WTC11 (cell line): ENCODE data around the gene DPCD. TPM values are rescaled to one million over a fixed set of nuclear protein-coding genes. Genes with fewer than 3 reads are reported as not detected.
"Not testable (repeated sequence)": the region's sequence is repeated elsewhere in the genome, so short reads cannot be mapped to it uniquely, and the experiment has no call there.

ENCODE experiments used
- ATAC-seq: fragments of 200-7000 bp; cut with Tn5 transposase; 2 replicates; pipeline ENCODE4 v1.10.0; 2021; ENCODE audit warnings: mild to moderate bottlenecking, moderate library complexity
- CTCF ChIA-PET: fragments of 300-600 bp; sonication (Branson Sonifier 250); formaldehyde crosslinking; loops from one replicate; lab custom pipeline; 2021; ENCODE audit warnings: antibody characterized with exemption; lab: Charles Lee
- POLR2A ChIA-PET: fragments of 350-600 bp; sonication (Branson Sonifier 250); formaldehyde crosslinking; loops from one replicate; lab custom pipeline; 2021; ENCODE audit warnings: antibody characterized with exemption; lab: Charles Lee
- DNase-seq: peaks from one replicate; pipeline ENCODE4 v3.0.0; 2021; ENCODE audit warnings: low spot score
- H3K27ac Mint-ChIP-seq: 2 replicates; pipeline ENCODE4 v1.8.0; 2021; ENCODE audit warnings: mixed read lengths
- H3K27me3 Mint-ChIP-seq: 2 replicates; pipeline ENCODE4 v1.8.0; 2021; ENCODE audit warnings: low read depth, mild to moderate bottlenecking, moderate library complexity, mixed read lengths
- H3K36me3 Mint-ChIP-seq: 2 replicates; pipeline ENCODE4 v1.8.0; 2021; ENCODE audit warnings: mixed read lengths
- H3K4me1 Mint-ChIP-seq: 2 replicates; pipeline ENCODE4 v1.8.0; 2022; ENCODE audit warnings: mixed read lengths
- H3K4me3 Mint-ChIP-seq: 2 replicates; pipeline ENCODE4 v1.8.0; 2021; ENCODE audit warnings: mild to moderate bottlenecking, moderate library complexity, mixed read lengths
- H3K9me3 Mint-ChIP-seq: 2 replicates; pipeline ENCODE4 v1.8.0; 2021; ENCODE audit warnings: mixed read lengths
- CREB1 ChIP-seq: sonication (generic); formaldehyde crosslinking; IDR thresholded peaks from 2 replicates; pipeline ENCODE4 v1.8.0; 2023; ENCODE audit warnings: mild to moderate bottlenecking, missing genetic modification reagents
- E2F4 ChIP-seq: sonication (generic); formaldehyde crosslinking; IDR thresholded peaks from 2 replicates; pipeline ENCODE4 v1.8.1; 2022; ENCODE audit warnings: low read depth, mild to moderate bottlenecking, moderate library complexity, missing genetic modification reagents, borderline replicate concordance
- ERG ChIP-seq: fragments of 250-450 bp; sonication (Bioruptor Pico); IDR thresholded peaks from 2 replicates; pipeline ENCODE4 v1.8.0; 2021; ENCODE audit warnings: mild to moderate bottlenecking
- FOXJ3 ChIP-seq: sonication (generic); formaldehyde crosslinking; IDR thresholded peaks from 2 replicates; pipeline ENCODE4 v1.9.0; 2021; ENCODE audit warnings: missing genetic modification reagents, mild to moderate bottlenecking, borderline replicate concordance
- FOXK1 ChIP-seq: sonication (generic); formaldehyde crosslinking; IDR thresholded peaks from 2 replicates; pipeline ENCODE4 v1.8.0; 2022; ENCODE audit warnings: mild to moderate bottlenecking, moderate library complexity, missing genetic modification reagents
- GRHL2 ChIP-seq: fragments of 250-450 bp; sonication (Bioruptor Pico); IDR thresholded peaks from 2 replicates; pipeline ENCODE4 v1.8.0; 2022; ENCODE audit warnings: mild to moderate bottlenecking, moderate library complexity; ENCODE audit not compliant: insufficient replicate concordance, severe bottlenecking
- GTF2I ChIP-seq: fragments of 250-450 bp; sonication (Bioruptor Pico); conservative IDR thresholded peaks from 2 replicates; pipeline ENCODE4 v1.4.0; 2021; ENCODE audit warnings: mild to moderate bottlenecking
- IRF2 ChIP-seq: sonication (generic); formaldehyde crosslinking; IDR thresholded peaks from 2 replicates; pipeline ENCODE4 v1.8.0; 2022; ENCODE audit warnings: low read depth, missing genetic modification reagents, borderline replicate concordance
- NFATC4 ChIP-seq: fragments of 250-450 bp; sonication (Bioruptor Pico); IDR thresholded peaks from 2 replicates; pipeline ENCODE4 v1.9.0; 2021; ENCODE audit warnings: mild to moderate bottlenecking
- NR2C2 ChIP-seq: sonication (generic); formaldehyde crosslinking; IDR thresholded peaks from 2 replicates; pipeline ENCODE4 v1.8.0; 2022; ENCODE audit warnings: mild to moderate bottlenecking, missing genetic modification reagents
- SOX15 ChIP-seq: fragments of 250-450 bp; sonication (Bioruptor Pico); IDR thresholded peaks from 2 replicates; pipeline ENCODE4 v1.9.0; 2021; ENCODE audit warnings: mild to moderate bottlenecking
- TEAD1 ChIP-seq: sonication (generic); formaldehyde crosslinking; IDR thresholded peaks from 2 replicates; pipeline ENCODE4 v1.8.0; 2022; ENCODE audit warnings: mild to moderate bottlenecking, missing genetic modification reagents
- ZBTB43 ChIP-seq: sonication (generic); formaldehyde crosslinking; IDR thresholded peaks from 2 replicates; pipeline ENCODE4 v1.8.1; 2023; ENCODE audit warnings: mild to moderate bottlenecking, missing genetic modification reagents
- ZMAT4 ChIP-seq: fragments of 250-450 bp; sonication (Bioruptor Pico); IDR thresholded peaks from 2 replicates; pipeline ENCODE4 v1.9.0; 2021; ENCODE audit warnings: mild to moderate bottlenecking
- ZNF416 ChIP-seq: fragments of 250-450 bp; sonication (Bioruptor Pico); IDR thresholded peaks from 2 replicates; pipeline ENCODE4 v1.9.0; 2021; ENCODE audit warnings: mild to moderate bottlenecking, inconsistent platforms
- ZNF671 ChIP-seq: fragments of 250-450 bp; sonication (Bioruptor Pico); IDR thresholded peaks from 2 replicates; pipeline ENCODE4 v1.8.0; 2021; ENCODE audit warnings: mild to moderate bottlenecking
- total RNA-seq: library from RNA; stranded (reverse); gene quantifications from 3 replicates; pipeline ENCODE4 v1.2.3, GENCODE V29; 2021
- TF ChIP-seq, protein P1 (sequence below): sonication (generic); formaldehyde crosslinking; IDR thresholded peaks from 2 replicates; pipeline ENCODE4 v1.8.0; 2022; ENCODE audit warnings: missing genetic modification reagents
- TF ChIP-seq, protein P2 (sequence below): sonication (generic); formaldehyde crosslinking; IDR thresholded peaks from 2 replicates; pipeline ENCODE4 v1.8.1; 2023; ENCODE audit warnings: mild to moderate bottlenecking, missing genetic modification reagents, moderate library complexity
- TF ChIP-seq, protein P3 (sequence below): sonication (generic); formaldehyde crosslinking; IDR thresholded peaks from 2 replicates; pipeline ENCODE4 v1.8.1; 2022; ENCODE audit warnings: low read depth, missing genetic modification reagents, borderline replicate concordance

Gene DPCD
- total RNA-seq, 1 experiment from 2014 or later, result 21.8 TPM

- no peak for TF ChIP-seq IRF2
- TF ChIP-seq SOX15 (CRISPR knock-in tag), result no peak
- TF ChIP-seq, protein P1, sequence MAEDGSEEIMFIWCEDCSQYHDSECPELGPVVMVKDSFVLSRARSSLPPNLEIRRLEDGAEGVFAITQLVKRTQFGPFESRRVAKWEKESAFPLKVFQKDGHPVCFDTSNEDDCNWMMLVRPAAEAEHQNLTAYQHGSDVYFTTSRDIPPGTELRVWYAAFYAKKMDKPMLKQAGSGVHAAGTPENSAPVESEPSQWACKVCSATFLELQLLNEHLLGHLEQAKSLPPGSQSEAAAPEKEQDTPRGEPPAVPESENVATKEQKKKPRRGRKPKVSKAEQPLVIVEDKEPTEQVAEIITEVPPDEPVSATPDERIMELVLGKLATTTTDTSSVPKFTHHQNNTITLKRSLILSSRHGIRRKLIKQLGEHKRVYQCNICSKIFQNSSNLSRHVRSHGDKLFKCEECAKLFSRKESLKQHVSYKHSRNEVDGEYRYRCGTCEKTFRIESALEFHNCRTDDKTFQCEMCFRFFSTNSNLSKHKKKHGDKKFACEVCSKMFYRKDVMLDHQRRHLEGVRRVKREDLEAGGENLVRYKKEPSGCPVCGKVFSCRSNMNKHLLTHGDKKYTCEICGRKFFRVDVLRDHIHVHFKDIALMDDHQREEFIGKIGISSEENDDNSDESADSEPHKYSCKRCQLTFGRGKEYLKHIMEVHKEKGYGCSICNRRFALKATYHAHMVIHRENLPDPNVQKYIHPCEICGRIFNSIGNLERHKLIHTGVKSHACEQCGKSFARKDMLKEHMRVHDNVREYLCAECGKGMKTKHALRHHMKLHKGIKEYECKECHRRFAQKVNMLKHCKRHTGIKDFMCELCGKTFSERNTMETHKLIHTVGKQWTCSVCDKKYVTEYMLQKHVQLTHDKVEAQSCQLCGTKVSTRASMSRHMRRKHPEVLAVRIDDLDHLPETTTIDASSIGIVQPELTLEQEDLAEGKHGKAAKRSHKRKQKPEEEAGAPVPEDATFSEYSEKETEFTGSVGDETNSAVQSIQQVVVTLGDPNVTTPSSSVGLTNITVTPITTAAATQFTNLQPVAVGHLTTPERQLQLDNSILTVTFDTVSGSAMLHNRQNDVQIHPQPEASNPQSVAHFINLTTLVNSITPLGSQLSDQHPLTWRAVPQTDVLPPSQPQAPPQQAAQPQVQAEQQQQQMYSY, result no peak
- no peak for TF ChIP-seq ZBTB43 (CRISPR knock-in tag)
- TF ChIP-seq NR2C2, result no peak
- TF ChIP-seq TEAD1, result no peak
- no peak for TF ChIP-seq ZNF671 (CRISPR knock-in tag)
- no peak for TF ChIP-seq ZMAT4
- no peak for TF ChIP-seq FOXK1 (CRISPR knock-in tag)
- no peak for TF ChIP-seq GTF2I
- no peak for TF ChIP-seq ZNF416 (CRISPR knock-in tag)
- TF ChIP-seq GRHL2 (CRISPR knock-in tag), result no peak
- TF ChIP-seq NFATC4 (CRISPR knock-in tag), result no peak
- TF ChIP-seq, protein P2, sequence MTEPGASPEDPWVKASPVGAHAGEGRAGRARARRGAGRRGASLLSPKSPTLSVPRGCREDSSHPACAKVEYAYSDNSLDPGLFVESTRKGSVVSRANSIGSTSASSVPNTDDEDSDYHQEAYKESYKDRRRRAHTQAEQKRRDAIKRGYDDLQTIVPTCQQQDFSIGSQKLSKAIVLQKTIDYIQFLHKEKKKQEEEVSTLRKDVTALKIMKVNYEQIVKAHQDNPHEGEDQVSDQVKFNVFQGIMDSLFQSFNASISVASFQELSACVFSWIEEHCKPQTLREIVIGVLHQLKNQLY (CRISPR knock-in tag), result no peak
- TF ChIP-seq ERG (CRISPR knock-in tag), result no peak
- TF ChIP-seq, protein P3, sequence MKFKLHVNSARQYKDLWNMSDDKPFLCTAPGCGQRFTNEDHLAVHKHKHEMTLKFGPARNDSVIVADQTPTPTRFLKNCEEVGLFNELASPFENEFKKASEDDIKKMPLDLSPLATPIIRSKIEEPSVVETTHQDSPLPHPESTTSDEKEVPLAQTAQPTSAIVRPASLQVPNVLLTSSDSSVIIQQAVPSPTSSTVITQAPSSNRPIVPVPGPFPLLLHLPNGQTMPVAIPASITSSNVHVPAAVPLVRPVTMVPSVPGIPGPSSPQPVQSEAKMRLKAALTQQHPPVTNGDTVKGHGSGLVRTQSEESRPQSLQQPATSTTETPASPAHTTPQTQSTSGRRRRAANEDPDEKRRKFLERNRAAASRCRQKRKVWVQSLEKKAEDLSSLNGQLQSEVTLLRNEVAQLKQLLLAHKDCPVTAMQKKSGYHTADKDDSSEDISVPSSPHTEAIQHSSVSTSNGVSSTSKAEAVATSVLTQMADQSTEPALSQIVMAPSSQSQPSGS, result no peak
- no peak for TF ChIP-seq FOXJ3
- TF ChIP-seq, all 79 proteins: peak for 0
- no peak for DNase-seq
- Mint-ChIP-seq H3K27me3 (no peaks in the 10 kb centered on the region), H3K4me1 (peaks cover 28% of the 10 kb centered on the region), H3K4me3 (peak overlapping the region; percentile 24), H3K36me3 (peaks cover 10% of the 10 kb centered on the region), H3K9me3 (no peaks in the 10 kb centered on the region), H3K27ac (no peak overlapping the region; the same call in 1 of the 2 replicates)
- POLR2A ChIA-PET, result no interaction called here
- ATAC-seq, result no peak
- CTCF ChIA-PET, result interaction anchor here (0.9 to 1.1 kb wide), 3 partner anchors 15 to 163 kb away, joined by 3 to 5 read pairs (median 4); no protein-coding TSS in a partner anchor
Observed at GRCh38 chr10:101585841-101586240, 2.3 kb upstream of the DPCD start.

GRCh38 chr10:101588879-101589278 lies 758 bp downstream of the DPCD start:
- CTCF ChIA-PET, result interaction anchor here (1.3 to 3.4 kb wide), 4 partner anchors 13 to 291 kb away, joined by 3 to 33 read pairs (median 10); no protein-coding TSS in a partner anchor
- H3K4me1 Mint-ChIP-seq, result peaks cover 16% of the 10 kb centered on the region
- no peaks in the 10 kb centered on the region for H3K9me3 Mint-ChIP-seq
- no peak for DNase-seq
- no peak overlapping the region for H3K27ac Mint-ChIP-seq
- TF ChIP-seq CREB1, result no peak
- TF ChIP-seq E2F4 (CRISPR knock-in tag), result no peak
- TF ChIP-seq ZMAT4, result no peak
- TF ChIP-seq, all 79 proteins: peak for 0
- no peak for ATAC-seq
- H3K27me3 Mint-ChIP-seq, result no peaks in the 10 kb centered on the region
- peaks cover 4% of the 10 kb centered on the region for H3K36me3 Mint-ChIP-seq
- POLR2A ChIA-PET, result interaction anchor here (1.7 kb wide), 1 partner anchor 229 kb away, joined by 6 read pairs; the partner anchor contains the start of gene OGA
- peak overlapping the region; percentile 94 for H3K4me3 Mint-ChIP-seq

DNA sequence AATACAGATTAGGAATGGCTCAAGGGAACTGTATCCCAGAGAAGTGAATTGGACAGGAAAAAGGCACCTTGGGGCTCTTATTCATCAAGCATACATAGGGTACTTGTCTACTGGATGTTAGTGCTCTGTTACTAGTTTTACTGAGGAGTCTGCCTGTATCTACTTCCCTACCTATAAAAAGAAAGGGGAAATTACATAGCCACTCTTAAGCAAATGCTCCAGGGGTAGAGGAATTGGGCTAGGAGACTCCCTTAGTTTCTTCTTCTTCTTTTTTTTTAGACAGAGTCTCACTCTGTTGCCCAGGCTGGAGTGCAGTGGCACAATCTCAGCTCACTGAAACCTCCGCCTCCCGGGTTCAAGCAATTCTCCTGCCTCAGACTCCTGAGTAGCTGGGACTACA lies 5.2 kb downstream of the DPCD start:
- DNase-seq, POLR2A ChIA-PET, H3K4me3 Mint-ChIP-seq, ATAC-seq, H3K9me3 Mint-ChIP-seq, H3K27ac Mint-ChIP-seq, H3K27me3 Mint-ChIP-seq, H3K36me3 Mint-ChIP-seq: not testable (repeated sequence)
- CTCF ChIA-PET, result interaction anchor here (1.1 to 1.5 kb wide), 2 partner anchors 9 to 188 kb away, joined by 3 to 11 read pairs; no protein-coding TSS in a partner anchor
- H3K4me1 Mint-ChIP-seq, result peaks cover 18% of the 10 kb centered on the region
